ENCODE results near the gene FANCG.

The FANCG gene

GRCh38 chr9:35079426-35080341 lies at the start of gene FANCG:
TSS of gene FANCG (minus strand) at chr9:35079942. CDS start at chr9:35079524, 418 bp downstream.
- peak; percentile 45 to 76 for DNase-seq (ENCODE audit: low read depth in 2 of 2)

GRCh38 chr9:35116898-35117551 lies 37.3 kb upstream of the FANCG start:
- peak; percentile 76 to 82 for DNase-seq (ENCODE audit: low read depth in 2 of 2)

GRCh38 chr9:35116539-35116897 lies 36.8 kb upstream of the FANCG start:
- no peak for DNase-seq (ENCODE audit: low read depth in 2 of 2)

GRCh38 chr9:35115680-35116538 lies 36.2 kb upstream of the FANCG start, which contains the start of gene ATOSB:
TSS of gene ATOSB (minus strand) at chr9:35115862. CDS start at chr9:35108274, 7,588 bp downstream.
- DNase-seq (ENCODE audit: low read depth in 2 of 2): peak; percentile 85 to 90

- DNase-seq (ENCODE audit: low read depth in 2 of 2): peak in 1 of 2 donors; percentile 19
Observed at GRCh38 chr9:35114840-35115628, 35.3 kb upstream of the FANCG start.

GRCh38 chr9:35114113-35114839 lies 34.5 kb upstream of the FANCG start:
- peak; percentile 44 to 56 for DNase-seq (ENCODE audit: low read depth in 2 of 2)

- DNase-seq (ENCODE audit: low read depth in 2 of 2): no peak
Observed at GRCh38 chr9:35112257-35113020, 32.7 kb upstream of the FANCG start.

- peak; percentile 93 to 94 for DNase-seq (ENCODE audit: low read depth in 2 of 2)
Observed at GRCh38 chr9:35111001-35111933, 31.5 kb upstream of the FANCG start.

- no peak for DNase-seq (ENCODE audit: low read depth in 2 of 2)
Observed at GRCh38 chr9:35110327-35110761, 30.6 kb upstream of the FANCG start.

GRCh38 chr9:35108946-35109575 lies 29.3 kb upstream of the FANCG start:
- no peak for DNase-seq (ENCODE audit: low read depth in 2 of 2)

- DNase-seq (ENCODE audit: low read depth in 2 of 2): no peak
Observed at GRCh38 chr9:35108461-35108860, 28.7 kb upstream of the FANCG start.

GRCh38 chr9:35107297-35108290 lies 27.9 kb upstream of the FANCG start:
- DNase-seq (ENCODE audit: low read depth in 2 of 2): no peak

GRCh38 chr9:35106343-35106730 lies 26.6 kb upstream of the FANCG start:
- DNase-seq (ENCODE audit: low read depth in 2 of 2): no peak

GRCh38 chr9:35105571-35106342 lies 26.0 kb upstream of the FANCG start:
- DNase-seq (ENCODE audit: low read depth in 2 of 2): no peak

GRCh38 chr9:35105126-35105525 lies 25.4 kb upstream of the FANCG start:
- DNase-seq (ENCODE audit: low read depth in 2 of 2): no peak

GRCh38 chr9:35104586-35104985 lies 24.8 kb upstream of the FANCG start:
- DNase-seq (ENCODE audit: low read depth in 2 of 2): no peak
